Renal cortex interstitium (tissue), 11 donors: ENCODE results near the gene KCNJ16. TPM values are rescaled to one million over a fixed set of nuclear protein-coding genes. Genes with fewer than 3 reads are reported as not detected.
A peak's percentile ranks its signal among the peaks of the same experiment; 100 is the strongest.

Experiments used
- DNase-seq, 11 donors: peaks; one replicate each; pipeline ENCODE4 v3.0.0-alpha.2; 2013; ENCODE audit warnings: low read depth in 9 of 11, low spot score in 4 of 11; ENCODE audit errors: extremely low read depth in 1 of 11
- polyA plus RNA-seq, 3 donors: library from polyadenylated mRNA; unstranded; fragments of 120-200 nt; gene quantifications; one replicate each; pipeline ENCODE4 v1.2.1, GENCODE V29; 2013; ENCODE audit not compliant: insufficient read length in 3 of 3

KCNJ16 gene
- polyA plus RNA-seq, 3 donors, result 99.5 to 220 (median 148) TPM

GRCh38 chr17:70139449-70139993, 64.5 kb downstream of the KCNJ16 start:
- DNase-seq, result no peak

GRCh38 chr17:70144260-70144846, 69.3 kb downstream of the KCNJ16 start:
- peak in 1 of 11 donors; percentile 28 for DNase-seq

GRCh38 chr17:70153210-70153609, 78.2 kb downstream of the KCNJ16 start:
- no peak for DNase-seq

- no peak for DNase-seq
These were observed 82.1 kb downstream of the KCNJ16 start for GRCh38 chr17:70157151-70157550.

GRCh38 chr17:70158180-70158579, 83.2 kb downstream of the KCNJ16 start:
- DNase-seq, result no peak

- no peak for DNase-seq
These were observed 83.6 kb downstream of the KCNJ16 start for GRCh38 chr17:70158591-70158990.

- DNase-seq, result no peak
These were observed 85.0 kb downstream of the KCNJ16 start for GRCh38 chr17:70159980-70160379.

- DNase-seq, result no peak
These were observed 86.5 kb downstream of the KCNJ16 start for GRCh38 chr17:70161519-70161918.

GRCh38 chr17:70165383-70165782, 90.4 kb downstream of the KCNJ16 start:
- no peak for DNase-seq

- DNase-seq, result no peak
These were observed 91.6 kb downstream of the KCNJ16 start for GRCh38 chr17:70166615-70167014.

GRCh38 chr17:70168044-70168976, 93.3 kb downstream of the KCNJ16 start:
- peak in 10 of 11 donors; percentile 40 to 69 (median 54) for DNase-seq

- peak; percentile 42 to 83 (median 73) for DNase-seq
These were observed 94.1 kb downstream of the KCNJ16 start, which contains the start of gene KCNJ2 for GRCh38 chr17:70168977-70169708. Gene KCNJ2 (plus strand): TSS chr17:70169532. CDS start chr17:70175040, 5,508 bp downstream.

- DNase-seq, result peak in 5 of 11 donors; percentile 4 to 39 (median 8)
These were observed 94.9 kb downstream of the KCNJ16 start for GRCh38 chr17:70169709-70170597.

- no peak for DNase-seq
These were observed 96.1 kb downstream of the KCNJ16 start for GRCh38 chr17:70171159-70171558.

GRCh38 chr17:70172449-70172848, 97.4 kb downstream of the KCNJ16 start:
- no peak for DNase-seq

- DNase-seq, result no peak
These were observed 97.9 kb downstream of the KCNJ16 start for GRCh38 chr17:70172923-70173322.

GRCh38 chr17:70173681-70174080, 98.7 kb downstream of the KCNJ16 start:
- no peak for DNase-seq

GRCh38 chr17:70181376-70181775, 106.4 kb downstream of the KCNJ16 start:
- DNase-seq, result no peak
